HEK293T (cell line): ENCODE measurements around the gene SETD1A.

ENCODE experiments used
- ARNT ChIP-seq: fragments of 450-650 bp; IDR thresholded peaks from 2 replicates; pipeline ENCODE4 v1.6.1; 2017; ENCODE audit warnings: mild to moderate bottlenecking
- BHLHE40 ChIP-seq: fragments of 450-650 bp; IDR thresholded peaks from 2 replicates; pipeline ENCODE4 v1.6.1; 2016; ENCODE audit warnings: mild to moderate bottlenecking, moderate library complexity, borderline replicate concordance
- FOXA1 ChIP-seq: fragments of 450-650 bp; IDR thresholded peaks from 2 replicates; pipeline ENCODE4 v1.6.1; 2016; ENCODE audit warnings: mild to moderate bottlenecking
- FOXK2 ChIP-seq: fragments of 450-650 bp; IDR thresholded peaks from 2 replicates; pipeline ENCODE4 v1.6.1; 2016; ENCODE audit warnings: mild to moderate bottlenecking
- FOXM1 ChIP-seq: fragments of 450-650 bp; IDR thresholded peaks from 2 replicates; pipeline ENCODE4 v1.6.1; 2017; ENCODE audit warnings: mild to moderate bottlenecking, borderline replicate concordance
- HDGF ChIP-seq: fragments of 450-650 bp; IDR thresholded peaks from 2 replicates; pipeline ENCODE4 v1.6.1; 2017; ENCODE audit warnings: antibody characterized with exemption, borderline replicate concordance
- L3MBTL2 ChIP-seq: fragments of 450-650 bp; conservative IDR thresholded peaks from 2 replicates; pipeline ENCODE4 v1.6.1; 2016; ENCODE audit warnings: mild to moderate bottlenecking
- NFRKB ChIP-seq: fragments of 450-650 bp; IDR thresholded peaks from 2 replicates; pipeline ENCODE4 v1.6.1; 2016; ENCODE audit warnings: mild to moderate bottlenecking, moderate library complexity
- SP1 ChIP-seq: fragments of 450-650 bp; IDR thresholded peaks from 2 replicates; pipeline ENCODE4 v1.6.1; 2017
- SUZ12 ChIP-seq: fragments of 450-650 bp; IDR thresholded peaks from 2 replicates; pipeline ENCODE4 v1.6.1; 2016; ENCODE audit warnings: mild to moderate bottlenecking
- TARDBP ChIP-seq: fragments of 450-650 bp; IDR thresholded peaks from 2 replicates; pipeline ENCODE4 v1.6.1; 2016
- TF ChIP-seq, protein P1 (sequence below): fragments of 450-650 bp; IDR thresholded peaks from 2 replicates; pipeline ENCODE4 v1.6.1; 2016

- TF ChIP-seq SUZ12 (peak; percentile 82), TARDBP (no peak), FOXA1 (no peak), BHLHE40 (no peak), FOXM1 (no peak), NFRKB (no peak), FOXK2 (no peak), L3MBTL2 (no peak), HDGF (peak; percentile 12; the same call in 1 of the 2 replicates), SP1 (no peak), ARNT (no peak)
- TF ChIP-seq, protein P1, sequence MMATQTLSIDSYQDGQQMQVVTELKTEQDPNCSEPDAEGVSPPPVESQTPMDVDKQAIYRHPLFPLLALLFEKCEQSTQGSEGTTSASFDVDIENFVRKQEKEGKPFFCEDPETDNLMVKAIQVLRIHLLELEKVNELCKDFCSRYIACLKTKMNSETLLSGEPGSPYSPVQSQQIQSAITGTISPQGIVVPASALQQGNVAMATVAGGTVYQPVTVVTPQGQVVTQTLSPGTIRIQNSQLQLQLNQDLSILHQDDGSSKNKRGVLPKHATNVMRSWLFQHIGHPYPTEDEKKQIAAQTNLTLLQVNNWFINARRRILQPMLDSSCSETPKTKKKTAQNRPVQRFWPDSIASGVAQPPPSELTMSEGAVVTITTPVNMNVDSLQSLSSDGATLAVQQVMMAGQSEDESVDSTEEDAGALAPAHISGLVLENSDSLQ, result no peak
These were observed 35.1 kb upstream of the SETD1A start for GRCh38 chr16:30922420-30922959.
